ENCODE results near the gene LAMB1. TPM values are rescaled to one million over a fixed set of nuclear protein-coding genes. Genes with fewer than 3 reads are reported as not detected.

The LAMB1 gene
- total and polyA plus RNA-seq, 2 of the 13 experiments (the other 11 are each of a cell fraction or from before 2014, with no cell fraction given): 109 to 124 TPM

GRCh38 chr7:108014747-108015682 is 12.1 kb upstream of the LAMB1 start (continued):
- TF ChIP-seq DMTF1 (CRISPR knock-in tag; IDR thresholded peaks at IDR 0.05): no peak
- 0 out of 2 replicates have a peak, but pooled peaks have one; percentile 24 for TF ChIP-seq ZNF747 (CRISPR knock-in tag; IDR thresholded peaks at IDR 0.05; ENCODE audit: borderline replicate concordance)
- peak; percentile 55; the same call in 1 of the 2 replicates for TF ChIP-seq TARDBP (CRISPR knock-in tag; IDR thresholded peaks at IDR 0.05)
- no peak for TF ChIP-seq NR2C2 (CRISPR knock-in tag; IDR thresholded peaks at IDR 0.05; ENCODE audit: borderline replicate concordance)
- no peak for TF ChIP-seq ZNF484 (CRISPR knock-in tag; IDR thresholded peaks at IDR 0.05; ENCODE audit: borderline replicate concordance, low read depth)
- no peak for TF ChIP-seq BRD4 (CRISPR knock-in tag; IDR thresholded peaks at IDR 0.05)
- no peak for TF ChIP-seq ZNF383 (CRISPR knock-in tag; IDR thresholded peaks at IDR 0.05; ENCODE audit: borderline replicate concordance)
- no peak for TF ChIP-seq ONECUT2 (CRISPR knock-in tag; IDR thresholded peaks at IDR 0.05)
- peak; percentile 100 for TF ChIP-seq ZNF614 (CRISPR knock-in tag; IDR thresholded peaks at IDR 0.05; ENCODE audit: borderline replicate concordance)
- TF ChIP-seq KMT2A (CRISPR knock-in tag; IDR thresholded peaks at IDR 0.05): no peak
- no peak for TF ChIP-seq ZC3H4 (CRISPR knock-in tag; IDR thresholded peaks at IDR 0.05; ENCODE audit: borderline replicate concordance)
- no peak for TF ChIP-seq SNAPC2 (CRISPR knock-in tag; IDR thresholded peaks at IDR 0.05)
- no peak for TF ChIP-seq XBP1 (CRISPR knock-in tag; IDR thresholded peaks at IDR 0.05)
- no peak for TF ChIP-seq CENPX (CRISPR knock-in tag; IDR thresholded peaks at IDR 0.05)
- TF ChIP-seq ZNF232 (CRISPR knock-in tag; IDR thresholded peaks at IDR 0.05; ENCODE audit: borderline replicate concordance): no peak
- TF ChIP-seq STAT5B (CRISPR knock-in tag; IDR thresholded peaks at IDR 0.05): no peak
- TF ChIP-seq TBX2 (CRISPR knock-in tag; IDR thresholded peaks at IDR 0.05; ENCODE audit: borderline replicate concordance): peak; percentile 43; the same call in 1 of the 2 replicates
- TF ChIP-seq CBX5 (CRISPR knock-in tag; IDR thresholded peaks at IDR 0.05; ENCODE audit: borderline replicate concordance): no peak
- TF ChIP-seq RBAK (CRISPR knock-in tag; IDR thresholded peaks at IDR 0.05): no peak
- TF ChIP-seq ARID4A (CRISPR knock-in tag; IDR thresholded peaks at IDR 0.05; ENCODE audit: borderline replicate concordance): no peak
- TF ChIP-seq GTF2F1 (IDR thresholded peaks at IDR 0.05; ENCODE audit: low read length): no peak
- TF ChIP-seq HMG20B (CRISPR knock-in tag; conservative IDR thresholded peaks at IDR 0.05): no peak
- TF ChIP-seq ISX (CRISPR knock-in tag; conservative IDR thresholded peaks at IDR 0.05): no peak
- TF ChIP-seq FOXP1 (IDR thresholded peaks at IDR 0.05): no peak
- peak; percentile 80 for TF ChIP-seq FOXP1 (CRISPR knock-in tag; IDR thresholded peaks at IDR 0.05)
- no peak; the same call in 1 of the 2 replicates for TF ChIP-seq ZNF775 (CRISPR knock-in tag; IDR thresholded peaks at IDR 0.05; ENCODE audit: borderline replicate concordance)

Measured in HepG2 (cell line).